GM23338 (cell line): ENCODE results near the gene PRSS8. TPM values are rescaled to one million over a fixed set of nuclear protein-coding genes. Genes with fewer than 3 reads are reported as not detected.

Source experiments
- ATAC-seq: fragments of 200-7000 bp; cut with Tn5 transposase; 3 replicates; pipeline ENCODE4 v1.9.1; 2020
- DNase-seq: peaks from one replicate; pipeline ENCODE4 v3.0.0-alpha.2; 2015; ENCODE audit warnings: low spot score
- H2AFZ ChIP-seq: fragments of 200-600 bp; sonication (generic); 2 replicates; pipeline ENCODE4 v1.8.0; 2016; ENCODE audit warnings: antibody characterized with exemption, mild to moderate bottlenecking, moderate library complexity
- H3F3A ChIP-seq: fragments of 200-600 bp; sonication (generic); replicated peaks from 2 replicates; pipeline ENCODE4 v1.8.0; 2017; ENCODE audit warnings: antibody characterized with exemption, mixed run types, low read depth
- H3K27ac ChIP-seq: fragments of 200-600 bp; sonication (generic); 2 replicates; pipeline ENCODE4 v1.6.1; 2016; ENCODE audit warnings: low read depth
- H3K27me3 ChIP-seq: fragments of 200-600 bp; sonication (generic); 2 replicates; pipeline ENCODE4 v1.8.0; 2016; ENCODE audit warnings: mild to moderate bottlenecking, mixed run types, moderate library complexity; ENCODE audit not compliant: insufficient read depth
- H3K36me3 ChIP-seq: fragments of 200-600 bp; sonication (generic); 2 replicates; pipeline ENCODE4 v1.8.0; 2016; ENCODE audit warnings: mild to moderate bottlenecking; ENCODE audit not compliant: insufficient read depth
- H3K4me1 ChIP-seq: fragments of 200-600 bp; sonication (generic); 2 replicates; pipeline ENCODE4 v1.8.0; 2016; ENCODE audit warnings: mild to moderate bottlenecking, moderate library complexity; ENCODE audit not compliant: insufficient read depth
- H3K4me2 ChIP-seq: fragments of 200-600 bp; sonication (generic); 2 replicates; pipeline ENCODE4 v1.7.1; 2017; ENCODE audit warnings: mixed run types
- H3K4me3 ChIP-seq: fragments of 200-600 bp; sonication (generic); 2 replicates; pipeline ENCODE4 v1.6.1; 2016; ENCODE audit warnings: mixed run types
- H3K79me2 ChIP-seq: fragments of 200-600 bp; sonication (generic); replicated peaks from 2 replicates; pipeline ENCODE4 v1.8.0; 2017; ENCODE audit warnings: mild to moderate bottlenecking; ENCODE audit not compliant: insufficient read depth
- H3K9me2 ChIP-seq: fragments of 200-600 bp; sonication (generic); 2 replicates; pipeline ENCODE4 v1.8.0; 2017; ENCODE audit not compliant: insufficient read depth
- H4K20me1 ChIP-seq: fragments of 200-600 bp; sonication (generic); replicated peaks from 2 replicates; pipeline ENCODE4 v1.8.0; 2017; ENCODE audit warnings: mild to moderate bottlenecking; ENCODE audit not compliant: insufficient read depth
- H3K27ac Mint-ChIP-seq: 2 replicates; pipeline ENCODE4 v1.8.0; 2020; ENCODE audit warnings: inconsistent platforms, mild to moderate bottlenecking, moderate library complexity, mixed read lengths
- H3K27me3 Mint-ChIP-seq: 3 replicates; pipeline ENCODE4 v1.8.0; 2022; ENCODE audit warnings: low read depth, mild to moderate bottlenecking, moderate library complexity, mixed read lengths, inconsistent platforms; ENCODE audit not compliant: insufficient read depth, poor library complexity
- H3K36me3 Mint-ChIP-seq: 3 replicates; pipeline ENCODE4 v1.8.0; 2021; ENCODE audit warnings: low read depth, mild to moderate bottlenecking, inconsistent platforms, moderate library complexity, mixed read lengths
- H3K4me1 Mint-ChIP-seq: 3 replicates; pipeline ENCODE4 v1.8.0; 2020; ENCODE audit warnings: mild to moderate bottlenecking, inconsistent platforms, mixed read lengths
- H3K4me3 Mint-ChIP-seq: 3 replicates; pipeline ENCODE4 v1.8.0; 2021; ENCODE audit warnings: moderate library complexity, mild to moderate bottlenecking, inconsistent platforms, mixed read lengths
- H3K9me3 Mint-ChIP-seq: 3 replicates; pipeline ENCODE4 v1.8.0; 2020; ENCODE audit warnings: moderate library complexity, mild to moderate bottlenecking, inconsistent platforms, mixed read lengths
- CREB1 ChIP-seq: fragments of 250-450 bp; sonication (Bioruptor Pico); IDR thresholded peaks from 2 replicates; pipeline ENCODE4 v1.5.0; 2020; ENCODE audit warnings: low read depth, mild to moderate bottlenecking, moderate library complexity
- EZH2 ChIP-seq: fragments of 200-600 bp; sonication (generic); IDR thresholded peaks from one replicate; pipeline ENCODE4 v1.8.0; 2017; ENCODE audit warnings: antibody characterized with exemption, mild to moderate bottlenecking, low read depth; ENCODE audit not compliant: unreplicated experiment
- EZH2phosphoT487 ChIP-seq: fragments of 200-600 bp; sonication (generic); IDR thresholded peaks from one replicate; pipeline ENCODE4 v1.8.1; 2018; ENCODE audit warnings: antibody characterized with exemption; ENCODE audit not compliant: unreplicated experiment
- JUNB ChIP-seq: IDR thresholded peaks from one replicate; pipeline ENCODE4 v1.6.1; 2016; ENCODE audit warnings: antibody characterized with exemption; ENCODE audit not compliant: unreplicated experiment
- NANOG ChIP-seq: IDR thresholded peaks from 2 replicates; pipeline ENCODE4 v1.6.1; 2016; ENCODE audit warnings: antibody characterized with exemption, borderline replicate concordance
- POLR2AphosphoS5 ChIP-seq: IDR thresholded peaks from 2 replicates; pipeline ENCODE4 v1.6.1; 2016; ENCODE audit warnings: antibody characterized with exemption, low read depth
- STAT1 ChIP-seq: IDR thresholded peaks from one replicate; pipeline ENCODE4 v1.6.1; 2016; ENCODE audit warnings: antibody characterized with exemption; ENCODE audit not compliant: unreplicated experiment
- ZNF114 ChIP-seq: fragments of 250-450 bp; sonication (Bioruptor Pico); IDR thresholded peaks from 2 replicates; pipeline ENCODE4 v1.5.0; 2020; ENCODE audit warnings: mild to moderate bottlenecking, moderate library complexity
- ZNF331 ChIP-seq: fragments of 250-450 bp; sonication (Bioruptor Pico); IDR thresholded peaks from 2 replicates; pipeline ENCODE4 v1.5.0; 2020; ENCODE audit warnings: low read depth, mild to moderate bottlenecking, moderate library complexity
- polyA plus RNA-seq: library from polyadenylated mRNA; unstranded; fragments of >200 nt; fragmentation: Nextera tagmentation; extraction: Ambion mirVana; gene quantifications from 2 replicates; pipeline ENCODE4 v1.2.1, GENCODE V29; 2016
- total RNA-seq: library from RNA; depleted of rRNA; stranded (reverse); fragments of >200 nt; shearing (Covaris generic); gene quantifications from 2 replicates; pipeline ENCODE4 v1.2.3, GENCODE V29; 2014
- TF ChIP-seq, protein P1 (sequence below): IDR thresholded peaks from 2 replicates; pipeline ENCODE4 v1.6.1; 2016; ENCODE audit warnings: antibody characterized with exemption
- TF ChIP-seq, protein P2 (sequence below), 2 experiments: fragments of 200-600 bp in 1 of 2; sonication (generic) in 1 of 2; conservative IDR thresholded peaks; 2 replicates each; pipeline versions ENCODE4 v1.5.1 to v1.6.1; 2016 to 2017; ENCODE audit warnings: antibody characterized with exemption in 2 of 2, low read depth in 2 of 2, mild to moderate bottlenecking in 2 of 2, moderate library complexity in 1 of 2
- TF ChIP-seq, protein P3 (sequence below): fragments of 250-450 bp; sonication (Bioruptor Pico); IDR thresholded peaks from 2 replicates; pipeline ENCODE4 v1.5.0; 2020; ENCODE audit warnings: mild to moderate bottlenecking, moderate library complexity
- TF ChIP-seq, protein P4 (sequence below): IDR thresholded peaks from one replicate; pipeline ENCODE4 v1.6.1; 2018; ENCODE audit warnings: antibody characterized with exemption; ENCODE audit not compliant: unreplicated experiment

PRSS8 gene
- total and polyA plus RNA-seq, 2 experiments from 2014 or later = 65.3 to 75.9 TPM

DNA sequence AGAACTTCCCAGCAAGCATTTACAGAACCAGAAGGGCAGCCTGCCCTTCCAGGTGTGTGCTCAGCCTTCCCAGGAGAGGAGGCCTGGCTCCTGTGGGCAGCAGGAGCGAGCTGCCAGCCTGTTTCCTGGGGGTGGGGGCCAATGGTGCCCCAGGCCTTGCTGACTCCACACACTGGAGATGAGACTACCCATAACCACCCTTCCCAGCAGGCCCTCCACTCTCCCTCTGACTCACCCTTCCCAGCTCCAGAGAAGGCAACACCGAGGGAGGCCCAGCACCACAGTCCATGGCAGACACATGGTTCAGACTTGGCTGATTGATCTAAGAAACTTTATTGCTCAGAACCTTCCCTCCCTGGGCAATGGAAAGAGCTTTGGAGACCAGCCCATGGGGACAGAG, 45.0 kb downstream of the PRSS8 start:
- Mint-ChIP-seq H3K4me3 (no peak overlapping the region), H3K36me3 (peaks cover 25% of the 10 kb centered on the region), H3K27ac (no peak overlapping the region; the same call in 1 of the 2 replicates), H3K27me3 (peaks cover 20% of the 10 kb centered on the region), H3K4me1 (peaks cover 6% of the 10 kb centered on the region), H3K9me3 (peaks cover 2% of the 10 kb centered on the region; the same call in 1 of the 3 replicates)
- H3K79me2 ChIP-seq = peaks cover 16% of the 10 kb centered on the region
- no peaks in the 10 kb centered on the region for H3K36me3 ChIP-seq
- ATAC-seq (no peak), DNase-seq (no peak)
- TF ChIP-seq, protein P1, sequence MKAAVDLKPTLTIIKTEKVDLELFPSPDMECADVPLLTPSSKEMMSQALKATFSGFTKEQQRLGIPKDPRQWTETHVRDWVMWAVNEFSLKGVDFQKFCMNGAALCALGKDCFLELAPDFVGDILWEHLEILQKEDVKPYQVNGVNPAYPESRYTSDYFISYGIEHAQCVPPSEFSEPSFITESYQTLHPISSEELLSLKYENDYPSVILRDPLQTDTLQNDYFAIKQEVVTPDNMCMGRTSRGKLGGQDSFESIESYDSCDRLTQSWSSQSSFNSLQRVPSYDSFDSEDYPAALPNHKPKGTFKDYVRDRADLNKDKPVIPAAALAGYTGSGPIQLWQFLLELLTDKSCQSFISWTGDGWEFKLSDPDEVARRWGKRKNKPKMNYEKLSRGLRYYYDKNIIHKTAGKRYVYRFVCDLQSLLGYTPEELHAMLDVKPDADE = no peak
- TF ChIP-seq, protein P2, sequence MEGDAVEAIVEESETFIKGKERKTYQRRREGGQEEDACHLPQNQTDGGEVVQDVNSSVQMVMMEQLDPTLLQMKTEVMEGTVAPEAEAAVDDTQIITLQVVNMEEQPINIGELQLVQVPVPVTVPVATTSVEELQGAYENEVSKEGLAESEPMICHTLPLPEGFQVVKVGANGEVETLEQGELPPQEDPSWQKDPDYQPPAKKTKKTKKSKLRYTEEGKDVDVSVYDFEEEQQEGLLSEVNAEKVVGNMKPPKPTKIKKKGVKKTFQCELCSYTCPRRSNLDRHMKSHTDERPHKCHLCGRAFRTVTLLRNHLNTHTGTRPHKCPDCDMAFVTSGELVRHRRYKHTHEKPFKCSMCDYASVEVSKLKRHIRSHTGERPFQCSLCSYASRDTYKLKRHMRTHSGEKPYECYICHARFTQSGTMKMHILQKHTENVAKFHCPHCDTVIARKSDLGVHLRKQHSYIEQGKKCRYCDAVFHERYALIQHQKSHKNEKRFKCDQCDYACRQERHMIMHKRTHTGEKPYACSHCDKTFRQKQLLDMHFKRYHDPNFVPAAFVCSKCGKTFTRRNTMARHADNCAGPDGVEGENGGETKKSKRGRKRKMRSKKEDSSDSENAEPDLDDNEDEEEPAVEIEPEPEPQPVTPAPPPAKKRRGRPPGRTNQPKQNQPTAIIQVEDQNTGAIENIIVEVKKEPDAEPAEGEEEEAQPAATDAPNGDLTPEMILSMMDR (conservative IDR thresholded peaks at IDR 0.05; ENCODE audit: low read depth in 2 of 2) = no peak
- TF ChIP-seq NANOG (no peak), ZNF114 (CRISPR knock-in tag) (no peak), ZNF331 (CRISPR knock-in tag) (no peak), EZH2 (no peak), EZH2phosphoT487 (no peak), STAT1 (no peak), JUNB (no peak), POLR2AphosphoS5 (no peak), CREB1 (CRISPR knock-in tag) (no peak)
- TF ChIP-seq, protein P3, sequence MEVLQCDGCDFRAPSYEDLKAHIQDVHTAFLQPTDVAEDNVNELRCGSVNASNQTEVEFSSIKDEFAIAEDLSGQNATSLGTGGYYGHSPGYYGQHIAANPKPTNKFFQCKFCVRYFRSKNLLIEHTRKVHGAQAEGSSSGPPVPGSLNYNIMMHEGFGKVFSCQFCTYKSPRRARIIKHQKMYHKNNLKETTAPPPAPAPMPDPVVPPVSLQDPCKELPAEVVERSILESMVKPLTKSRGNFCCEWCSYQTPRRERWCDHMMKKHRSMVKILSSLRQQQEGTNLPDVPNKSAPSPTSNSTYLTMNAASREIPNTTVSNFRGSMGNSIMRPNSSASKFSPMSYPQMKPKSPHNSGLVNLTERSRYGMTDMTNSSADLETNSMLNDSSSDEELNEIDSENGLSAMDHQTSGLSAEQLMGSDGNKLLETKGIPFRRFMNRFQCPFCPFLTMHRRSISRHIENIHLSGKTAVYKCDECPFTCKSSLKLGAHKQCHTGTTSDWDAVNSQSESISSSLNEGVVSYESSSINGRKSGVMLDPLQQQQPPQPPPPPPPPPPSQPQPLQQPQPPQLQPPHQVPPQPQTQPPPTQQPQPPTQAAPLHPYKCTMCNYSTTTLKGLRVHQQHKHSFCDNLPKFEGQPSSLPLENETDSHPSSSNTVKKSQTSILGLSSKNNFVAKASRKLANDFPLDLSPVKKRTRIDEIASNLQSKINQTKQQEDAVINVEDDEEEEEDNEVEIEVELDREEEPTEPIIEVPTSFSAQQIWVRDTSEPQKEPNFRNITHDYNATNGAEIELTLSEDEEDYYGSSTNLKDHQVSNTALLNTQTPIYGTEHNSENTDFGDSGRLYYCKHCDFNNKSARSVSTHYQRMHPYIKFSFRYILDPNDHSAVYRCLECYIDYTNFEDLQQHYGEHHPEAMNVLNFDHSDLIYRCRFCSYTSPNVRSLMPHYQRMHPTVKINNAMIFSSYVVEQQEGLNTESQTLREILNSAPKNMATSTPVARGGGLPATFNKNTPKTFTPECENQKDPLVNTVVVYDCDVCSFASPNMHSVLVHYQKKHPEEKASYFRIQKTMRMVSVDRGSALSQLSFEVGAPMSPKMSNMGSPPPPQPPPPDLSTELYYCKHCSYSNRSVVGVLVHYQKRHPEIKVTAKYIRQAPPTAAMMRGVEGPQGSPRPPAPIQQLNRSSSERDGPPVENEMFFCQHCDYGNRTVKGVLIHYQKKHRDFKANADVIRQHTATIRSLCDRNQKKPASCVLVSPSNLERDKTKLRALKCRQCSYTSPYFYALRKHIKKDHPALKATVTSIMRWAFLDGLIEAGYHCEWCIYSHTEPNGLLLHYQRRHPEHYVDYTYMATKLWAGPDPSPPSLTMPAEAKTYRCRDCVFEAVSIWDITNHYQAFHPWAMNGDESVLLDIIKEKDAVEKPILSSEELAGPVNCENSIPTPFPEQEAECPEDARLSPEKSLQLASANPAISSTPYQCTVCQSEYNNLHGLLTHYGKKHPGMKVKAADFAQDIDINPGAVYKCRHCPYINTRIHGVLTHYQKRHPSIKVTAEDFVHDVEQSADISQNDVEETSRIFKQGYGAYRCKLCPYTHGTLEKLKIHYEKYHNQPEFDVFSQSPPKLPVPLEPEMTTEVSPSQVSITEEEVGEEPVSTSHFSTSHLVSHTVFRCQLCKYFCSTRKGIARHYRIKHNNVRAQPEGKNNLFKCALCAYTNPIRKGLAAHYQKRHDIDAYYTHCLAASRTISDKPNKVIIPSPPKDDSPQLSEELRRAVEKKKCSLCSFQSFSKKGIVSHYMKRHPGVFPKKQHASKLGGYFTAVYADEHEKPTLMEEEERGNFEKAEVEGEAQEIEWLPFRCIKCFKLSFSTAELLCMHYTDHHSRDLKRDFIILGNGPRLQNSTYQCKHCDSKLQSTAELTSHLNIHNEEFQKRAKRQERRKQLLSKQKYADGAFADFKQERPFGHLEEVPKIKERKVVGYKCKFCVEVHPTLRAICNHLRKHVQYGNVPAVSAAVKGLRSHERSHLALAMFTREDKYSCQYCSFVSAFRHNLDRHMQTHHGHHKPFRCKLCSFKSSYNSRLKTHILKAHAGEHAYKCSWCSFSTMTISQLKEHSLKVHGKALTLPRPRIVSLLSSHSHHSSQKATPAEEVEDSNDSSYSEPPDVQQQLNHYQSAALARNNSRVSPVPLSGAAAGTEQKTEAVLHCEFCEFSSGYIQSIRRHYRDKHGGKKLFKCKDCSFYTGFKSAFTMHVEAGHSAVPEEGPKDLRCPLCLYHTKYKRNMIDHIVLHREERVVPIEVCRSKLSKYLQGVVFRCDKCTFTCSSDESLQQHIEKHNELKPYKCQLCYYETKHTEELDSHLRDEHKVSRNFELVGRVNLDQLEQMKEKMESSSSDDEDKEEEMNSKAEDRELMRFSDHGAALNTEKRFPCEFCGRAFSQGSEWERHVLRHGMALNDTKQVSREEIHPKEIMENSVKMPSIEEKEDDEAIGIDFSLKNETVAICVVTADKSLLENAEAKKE (CRISPR knock-in tag) = no peak
- TF ChIP-seq, protein P4, sequence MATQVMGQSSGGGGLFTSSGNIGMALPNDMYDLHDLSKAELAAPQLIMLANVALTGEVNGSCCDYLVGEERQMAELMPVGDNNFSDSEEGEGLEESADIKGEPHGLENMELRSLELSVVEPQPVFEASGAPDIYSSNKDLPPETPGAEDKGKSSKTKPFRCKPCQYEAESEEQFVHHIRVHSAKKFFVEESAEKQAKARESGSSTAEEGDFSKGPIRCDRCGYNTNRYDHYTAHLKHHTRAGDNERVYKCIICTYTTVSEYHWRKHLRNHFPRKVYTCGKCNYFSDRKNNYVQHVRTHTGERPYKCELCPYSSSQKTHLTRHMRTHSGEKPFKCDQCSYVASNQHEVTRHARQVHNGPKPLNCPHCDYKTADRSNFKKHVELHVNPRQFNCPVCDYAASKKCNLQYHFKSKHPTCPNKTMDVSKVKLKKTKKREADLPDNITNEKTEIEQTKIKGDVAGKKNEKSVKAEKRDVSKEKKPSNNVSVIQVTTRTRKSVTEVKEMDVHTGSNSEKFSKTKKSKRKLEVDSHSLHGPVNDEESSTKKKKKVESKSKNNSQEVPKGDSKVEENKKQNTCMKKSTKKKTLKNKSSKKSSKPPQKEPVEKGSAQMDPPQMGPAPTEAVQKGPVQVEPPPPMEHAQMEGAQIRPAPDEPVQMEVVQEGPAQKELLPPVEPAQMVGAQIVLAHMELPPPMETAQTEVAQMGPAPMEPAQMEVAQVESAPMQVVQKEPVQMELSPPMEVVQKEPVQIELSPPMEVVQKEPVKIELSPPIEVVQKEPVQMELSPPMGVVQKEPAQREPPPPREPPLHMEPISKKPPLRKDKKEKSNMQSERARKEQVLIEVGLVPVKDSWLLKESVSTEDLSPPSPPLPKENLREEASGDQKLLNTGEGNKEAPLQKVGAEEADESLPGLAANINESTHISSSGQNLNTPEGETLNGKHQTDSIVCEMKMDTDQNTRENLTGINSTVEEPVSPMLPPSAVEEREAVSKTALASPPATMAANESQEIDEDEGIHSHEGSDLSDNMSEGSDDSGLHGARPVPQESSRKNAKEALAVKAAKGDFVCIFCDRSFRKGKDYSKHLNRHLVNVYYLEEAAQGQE = no peak
- no peaks in the 10 kb centered on the region for H3K9me2 ChIP-seq
- H3F3A ChIP-seq = peaks cover 6% of the 10 kb centered on the region; the same call in 1 of the 2 replicates
- no peak overlapping the region for H3K4me3 ChIP-seq
- no peaks in the 10 kb centered on the region for H3K27me3 ChIP-seq
- H3K27ac ChIP-seq = no peak overlapping the region
- peaks cover 7% of the 10 kb centered on the region; the same call in 1 of the 2 replicates for H3K4me1 ChIP-seq
- H3K4me2 ChIP-seq = no peak overlapping the region
- H4K20me1 ChIP-seq = no peaks in the 10 kb centered on the region
- H2AFZ ChIP-seq = no peak overlapping the region
